A673 (cell line): ENCODE measurements around the gene AFG3L2. TPM values are rescaled to one million over a fixed set of nuclear protein-coding genes. Genes with fewer than 3 reads are reported as not detected.

Experiments
- BruUV-seq: library from RNA; stranded (reverse); fragments of 400-500 nt; replicated peaks from 2 replicates; lab custom pipeline; 2021; lab: Mats Ljungman, UMichigan
- CTCF ChIA-PET: fragments of 300-600 bp; sonication (Branson Sonifier 250); formaldehyde crosslinking; loops from one replicate; lab custom pipeline; 2022; ENCODE audit warnings: antibody characterized with exemption; lab: Charles Lee
- POLR2A ChIA-PET: fragments of 300-600 bp; sonication (Branson Sonifier 250); formaldehyde crosslinking; loops from one replicate; lab custom pipeline; 2022; ENCODE audit warnings: antibody characterized with exemption; ENCODE audit not compliant: low non-redundant PET; lab: Charles Lee
- DNase-seq: peaks from one replicate; pipeline ENCODE4 v3.0.0-alpha.2; 2015; ENCODE audit warnings: low spot score
- H3K27ac ChIP-seq: fragments of 200-600 bp; sonication (generic); 2 replicates; pipeline ENCODE4 v1.5.1; 2016; ENCODE audit warnings: mixed run types, low read depth, mild to moderate bottlenecking, mixed read lengths, antibody characterized with exemption, low read length; ENCODE audit not compliant: poor library complexity, severe bottlenecking
- H3K27me3 ChIP-seq: fragments of 200-600 bp; sonication (generic); replicated peaks from 2 replicates; pipeline ENCODE4 v1.6.1; 2017; ENCODE audit warnings: mixed run types, low read depth, mild to moderate bottlenecking, mixed read lengths, antibody characterized with exemption, low read length; ENCODE audit not compliant: insufficient read depth, poor library complexity
- H3K36me3 ChIP-seq: fragments of 200-600 bp; sonication (generic); 2 replicates; pipeline ENCODE4 v1.6.1; 2016; ENCODE audit warnings: mixed run types, mild to moderate bottlenecking, mixed read lengths, antibody characterized with exemption, low read length; ENCODE audit not compliant: insufficient read depth, poor library complexity, severe bottlenecking
- H3K4me1 ChIP-seq: fragments of 200-600 bp; sonication (generic); 2 replicates; pipeline ENCODE4 v1.6.1; 2017; ENCODE audit warnings: mixed run types, mild to moderate bottlenecking, mixed read lengths, antibody characterized with exemption, low read length; ENCODE audit not compliant: insufficient read depth, poor library complexity, severe bottlenecking
- H3K4me3 ChIP-seq: fragments of 200-600 bp; sonication (generic); 2 replicates; pipeline ENCODE4 v1.5.1; 2016; ENCODE audit warnings: low read depth, mixed run types, mild to moderate bottlenecking, mixed read lengths, low read length; ENCODE audit not compliant: poor library complexity, severe bottlenecking
- H3K9me3 ChIP-seq: fragments of 200-600 bp; sonication (generic); 2 replicates; pipeline ENCODE4 v1.6.1; 2016; ENCODE audit warnings: mixed run types, low read depth, mild to moderate bottlenecking, mixed read lengths, antibody characterized with exemption, low read length; ENCODE audit not compliant: poor library complexity, severe bottlenecking
- CTCF ChIP-seq: fragments of 300-800, 200-600 bp; sonication (generic); conservative IDR thresholded peaks from 2 replicates; pipeline ENCODE4 v1.5.1; 2017; ENCODE audit warnings: low read depth, mild to moderate bottlenecking, antibody characterized with exemption, low read length, moderate library complexity, mixed read lengths
- EZH2 ChIP-seq: fragments of 200-600 bp; sonication (generic); IDR thresholded peaks from 2 replicates; pipeline ENCODE4 v1.6.1; 2017; ENCODE audit warnings: borderline replicate concordance, low read depth, mild to moderate bottlenecking, mixed read lengths, antibody characterized with exemption, low read length; ENCODE audit not compliant: poor library complexity, severe bottlenecking
- intact Hi-C: fragments of 100-400 bp; cut with micrococcal nuclease; formaldehyde crosslinking; loops from one replicate; pipeline ENCODE4 v1.10.0; 2022; ENCODE audit not compliant: unreplicated experiment
- total RNA-seq: library from RNA; stranded (reverse); gene quantifications from 2 replicates; pipeline ENCODE4 v1.2.3, GENCODE V29; 2021

The AFG3L2 gene
- total RNA-seq, 1 experiment from 2014 or later = 72.7 TPM

- Histone ChIP-seq H3K27ac (no peak overlapping the region), H3K9me3 (no peaks in the 10 kb centered on the region), H3K27me3 (no peaks in the 10 kb centered on the region), H3K4me1 (peaks cover 27% of the 10 kb centered on the region), H3K4me3 (no peak overlapping the region), H3K36me3 (peaks cover 59% of the 10 kb centered on the region)
- intact Hi-C loops = no loop called here
- POLR2A ChIA-PET = no interaction called here
- no peak for DNase-seq
- TF ChIP-seq EZH2 = no peak
- no peak for TF ChIP-seq CTCF
- CTCF ChIA-PET = no interaction called here
- no TSS peak for BruUV-seq
Observed at GRCh38 chr18:12330766-12331165, 46.3 kb downstream of the AFG3L2 start.

DNA sequence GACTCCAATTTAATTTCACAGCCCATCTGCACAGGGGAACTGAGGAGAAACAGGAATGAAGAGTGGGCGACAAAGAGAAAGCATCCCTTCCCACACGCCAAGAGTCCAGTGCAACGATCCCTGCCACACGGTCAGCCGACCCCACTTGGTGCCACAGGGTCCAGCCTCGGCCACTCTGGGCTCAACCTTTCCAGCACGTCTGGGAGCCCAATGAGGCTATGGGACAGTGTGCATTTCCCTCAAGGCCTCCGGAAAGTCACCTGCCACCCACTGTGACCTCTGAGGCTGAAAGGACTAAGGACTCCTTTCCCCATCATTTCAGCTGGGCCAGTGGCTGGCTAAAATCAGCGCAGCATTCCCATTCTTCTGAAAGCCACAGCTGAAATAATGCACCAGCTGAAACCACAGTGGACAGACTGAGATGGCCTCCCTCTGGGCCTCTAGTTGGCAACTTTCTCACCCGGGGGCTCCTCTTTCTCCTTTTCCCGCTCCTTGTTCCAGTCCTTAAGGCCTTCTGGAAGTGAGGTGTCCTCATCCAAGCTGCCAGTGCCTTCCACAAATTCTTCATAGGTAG, 47.8 kb downstream of the AFG3L2 start:
- intact Hi-C loops = no loop called here
- no peaks in the 10 kb centered on the region for H3K27me3 ChIP-seq
- peaks cover 71% of the 10 kb centered on the region for H3K36me3 ChIP-seq
- H3K27ac ChIP-seq = no peak overlapping the region
- ChIA-PET CTCF (no interaction called here), POLR2A (no interaction called here)
- peaks cover 11% of the 10 kb centered on the region for H3K4me1 ChIP-seq
- no peaks in the 10 kb centered on the region for H3K9me3 ChIP-seq
- TF ChIP-seq EZH2 (no peak), CTCF (no peak)
- no peak for DNase-seq
- no peak overlapping the region for H3K4me3 ChIP-seq
- BruUV-seq = TSS peak; percentile 92

- peaks cover 69% of the 10 kb centered on the region for H3K36me3 ChIP-seq
- CTCF ChIA-PET = interaction anchor here (0.6 to 2.0 kb wide), 6 partner anchors 11 to 388 kb away, joined by 3 to 7 read pairs (median 3); partner anchors contain the start of gene AFG3L2
- intact Hi-C loops = no loop called here
- no peaks in the 10 kb centered on the region for H3K9me3 ChIP-seq
- no peaks in the 10 kb centered on the region for H3K27me3 ChIP-seq
- POLR2A ChIA-PET = interaction anchor here (0.6 kb wide), 1 partner anchor 376 kb away, joined by 4 read pairs; no protein-coding TSS in a partner anchor
- TF ChIP-seq CTCF (peak; percentile 30; the same call in 1 of the 2 replicates), EZH2 (no peak)
- BruUV-seq = no TSS peak
- no peak for DNase-seq
- no peak overlapping the region for H3K4me3 ChIP-seq
- H3K4me1 ChIP-seq = peaks cover 7% of the 10 kb centered on the region
- no peak overlapping the region for H3K27ac ChIP-seq
Observed at GRCh38 chr18:12328179-12328823, 48.7 kb downstream of the AFG3L2 start.
